Measurements from ENCODE around the gene CALML4.
A peak's percentile ranks its signal among the peaks of the same experiment; 100 is the strongest.
"Not testable (repeated sequence)": the region's sequence is repeated elsewhere in the genome, so short reads cannot be mapped to it uniquely, and the experiment has no call there.

Gene CALML4

DNA sequence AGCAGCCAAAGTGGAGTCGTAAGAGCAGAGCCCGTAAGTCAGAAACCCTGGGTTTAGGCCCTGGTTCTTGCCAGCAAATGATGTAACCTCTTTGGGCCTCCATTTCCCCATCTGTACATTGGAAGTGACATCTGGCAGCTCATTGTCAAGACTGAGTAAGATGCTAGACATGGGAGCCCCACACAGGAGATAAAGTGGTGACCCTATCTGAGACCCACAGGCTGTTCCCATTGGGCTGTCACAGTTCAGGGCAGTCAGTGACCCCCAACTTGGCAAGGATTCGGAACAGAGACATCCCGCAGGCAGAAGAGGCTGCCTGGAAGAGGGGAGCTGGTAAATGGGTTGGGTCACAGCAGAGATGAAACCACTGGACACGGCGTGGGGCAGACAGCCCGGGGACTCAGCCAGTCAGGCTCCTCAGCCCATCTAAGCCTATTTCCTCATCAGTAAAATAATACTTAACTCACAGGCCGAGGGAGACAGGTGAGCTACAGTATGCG is 22.6 kb upstream of the CALML4 start:
- no peaks in the 10 kb centered on the region for H3K27me3 ChIP-seq (ENCODE audit: control insufficient read depth, low read length)
- H3K4me3 ChIP-seq (ENCODE audit: low read length): peak overlapping the region; percentile 98

GRCh38 chr15:68225442-68225841 is 20.3 kb upstream of the CALML4 start:
- Histone ChIP-seq H3K79me2 (ENCODE audit: control insufficient read depth, low read length) (peaks cover 67% of the 10 kb centered on the region), H3K27ac (ENCODE audit: low read depth, low read length) (peak overlapping the region; percentile 46), H3K4me2 (ENCODE audit: low read length) (peak overlapping the region; percentile 39), H3K4me3 (ENCODE audit: low read length) (peak overlapping the region; percentile 50), H3K36me3 (ENCODE audit: control insufficient read depth, low read length) (peaks cover 20% of the 10 kb centered on the region), H3K4me1 (ENCODE audit: control insufficient read depth, low read length) (peaks cover 50% of the 10 kb centered on the region)
- H3K9me2 ChIP-seq (replicated peaks; ENCODE audit: control insufficient read depth, low read length); H3K9me3 ChIP-seq (ENCODE audit: control insufficient read depth, insufficient read depth, low read length); H3F3A ChIP-seq (ENCODE audit: control insufficient read depth, insufficient read depth); H4K20me1 ChIP-seq (ENCODE audit: control insufficient read depth, insufficient read depth, low read depth, low read length); H3K27me3 ChIP-seq (ENCODE audit: control insufficient read depth, low read length): not testable (repeated sequence)

More for the DNA sequence above, 22.6 kb upstream of the CALML4 start:
- Histone ChIP-seq H3F3A (ENCODE audit: control insufficient read depth, insufficient read depth) (peaks cover 8% of the 10 kb centered on the region), H3K4me1 (ENCODE audit: control insufficient read depth, low read length) (peaks cover 59% of the 10 kb centered on the region), H4K20me1 (ENCODE audit: control insufficient read depth, insufficient read depth, low read depth, low read length) (no peaks in the 10 kb centered on the region), H3K36me3 (ENCODE audit: control insufficient read depth, low read length) (peaks cover 20% of the 10 kb centered on the region), H3K9me2 (replicated peaks; ENCODE audit: control insufficient read depth, low read length) (no peaks in the 10 kb centered on the region), H3K27ac (ENCODE audit: low read depth, low read length) (no peak overlapping the region), H3K79me2 (ENCODE audit: control insufficient read depth, low read length) (peaks cover 64% of the 10 kb centered on the region), H3K9me3 (ENCODE audit: control insufficient read depth, insufficient read depth, low read length) (no peaks in the 10 kb centered on the region), H3K4me2 (ENCODE audit: low read length) (peak overlapping the region; percentile 74)
- TF ChIP-seq EZH2phosphoT487 (IDR thresholded peaks at IDR 0.05; ENCODE audit: borderline replicate concordance, low read length): no peak
- TF ChIP-seq, protein P1, sequence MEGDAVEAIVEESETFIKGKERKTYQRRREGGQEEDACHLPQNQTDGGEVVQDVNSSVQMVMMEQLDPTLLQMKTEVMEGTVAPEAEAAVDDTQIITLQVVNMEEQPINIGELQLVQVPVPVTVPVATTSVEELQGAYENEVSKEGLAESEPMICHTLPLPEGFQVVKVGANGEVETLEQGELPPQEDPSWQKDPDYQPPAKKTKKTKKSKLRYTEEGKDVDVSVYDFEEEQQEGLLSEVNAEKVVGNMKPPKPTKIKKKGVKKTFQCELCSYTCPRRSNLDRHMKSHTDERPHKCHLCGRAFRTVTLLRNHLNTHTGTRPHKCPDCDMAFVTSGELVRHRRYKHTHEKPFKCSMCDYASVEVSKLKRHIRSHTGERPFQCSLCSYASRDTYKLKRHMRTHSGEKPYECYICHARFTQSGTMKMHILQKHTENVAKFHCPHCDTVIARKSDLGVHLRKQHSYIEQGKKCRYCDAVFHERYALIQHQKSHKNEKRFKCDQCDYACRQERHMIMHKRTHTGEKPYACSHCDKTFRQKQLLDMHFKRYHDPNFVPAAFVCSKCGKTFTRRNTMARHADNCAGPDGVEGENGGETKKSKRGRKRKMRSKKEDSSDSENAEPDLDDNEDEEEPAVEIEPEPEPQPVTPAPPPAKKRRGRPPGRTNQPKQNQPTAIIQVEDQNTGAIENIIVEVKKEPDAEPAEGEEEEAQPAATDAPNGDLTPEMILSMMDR (IDR thresholded peaks at IDR 0.05; ENCODE audit: low read depth, low read length, poor library complexity, severe bottlenecking): no peak

DNA sequence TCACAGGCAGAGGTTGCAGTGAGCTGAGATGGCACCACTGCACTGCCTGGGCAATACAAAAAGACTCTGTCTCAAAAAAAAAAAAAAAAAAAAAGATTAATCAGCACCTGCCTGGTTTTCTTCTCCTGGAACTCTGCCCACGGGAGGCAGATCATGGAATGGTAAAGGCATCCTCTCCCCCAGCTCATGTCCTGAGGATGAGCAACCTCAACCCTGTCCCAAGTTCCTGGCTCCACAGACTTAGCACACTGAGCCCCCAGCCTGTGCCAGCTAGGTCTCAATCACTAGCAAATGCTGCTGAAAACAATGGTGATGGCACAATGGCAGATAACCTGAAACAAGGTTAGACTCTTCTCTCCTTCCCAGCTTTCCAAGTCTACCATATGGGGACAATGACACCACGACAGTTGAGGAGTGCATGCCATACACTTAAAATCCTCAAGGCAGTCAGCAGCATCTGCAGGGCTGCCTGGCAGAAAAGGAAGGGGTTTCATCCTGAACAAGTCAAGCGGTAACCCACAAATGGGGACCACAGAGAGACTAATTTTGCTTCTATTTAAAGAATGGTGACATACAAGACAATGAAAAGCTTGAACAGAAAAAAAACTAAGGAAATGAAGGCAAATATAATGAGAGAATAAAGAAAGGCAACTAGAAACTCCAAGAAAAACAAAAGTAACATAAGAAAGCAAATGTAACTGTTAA is 19.6 kb upstream of the CALML4 start:
- peaks cover 8% of the 10 kb centered on the region for H3F3A ChIP-seq (ENCODE audit: control insufficient read depth, insufficient read depth)
- peak overlapping the region; percentile 50 for H3K4me3 ChIP-seq (ENCODE audit: low read length)
- peak overlapping the region; percentile 39 for H3K4me2 ChIP-seq (ENCODE audit: low read length)
- TF ChIP-seq EZH2phosphoT487 (IDR thresholded peaks at IDR 0.05; ENCODE audit: borderline replicate concordance, low read length): no peak
- TF ChIP-seq, protein P1 (IDR thresholded peaks at IDR 0.05; ENCODE audit: low read depth, low read length, poor library complexity, severe bottlenecking): no peak
- peaks cover 75% of the 10 kb centered on the region for H3K79me2 ChIP-seq (ENCODE audit: control insufficient read depth, low read length)
- peak overlapping the region; percentile 46 for H3K27ac ChIP-seq (ENCODE audit: low read depth, low read length)
- peaks cover 44% of the 10 kb centered on the region for H3K4me1 ChIP-seq (ENCODE audit: control insufficient read depth, low read length)
- no peaks in the 10 kb centered on the region for H3K9me2 ChIP-seq (replicated peaks; ENCODE audit: control insufficient read depth, low read length)
- no peaks in the 10 kb centered on the region for H3K27me3 ChIP-seq (ENCODE audit: control insufficient read depth, low read length)
- H3K36me3 ChIP-seq (ENCODE audit: control insufficient read depth, low read length): peaks cover 25% of the 10 kb centered on the region
- H4K20me1 ChIP-seq (ENCODE audit: control insufficient read depth, insufficient read depth, low read depth, low read length): no peaks in the 10 kb centered on the region
- no peaks in the 10 kb centered on the region for H3K9me3 ChIP-seq (ENCODE audit: control insufficient read depth, insufficient read depth, low read length)

DNA sequence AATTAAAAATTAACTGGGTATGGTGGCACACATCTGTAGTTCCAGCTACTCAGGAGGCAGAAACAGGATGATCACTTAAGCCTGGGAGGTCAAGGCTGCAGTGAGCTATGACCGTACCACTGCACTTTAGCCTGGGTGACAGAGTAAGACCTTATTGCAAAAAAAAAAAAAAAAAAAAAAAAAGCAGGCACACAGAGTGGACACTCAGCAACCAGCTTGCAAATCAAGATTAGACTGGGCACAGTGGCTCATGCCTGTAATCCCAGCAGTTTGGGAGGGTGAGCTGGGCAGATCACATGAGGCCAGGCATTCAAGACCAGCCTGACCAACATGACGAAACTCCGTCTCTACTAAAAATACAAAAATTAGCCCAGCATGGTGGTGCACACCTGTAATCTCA is 19.0 kb upstream of the CALML4 start:
- no peaks in the 10 kb centered on the region for H3K9me2 ChIP-seq (replicated peaks; ENCODE audit: control insufficient read depth, low read length)
- H4K20me1 ChIP-seq (ENCODE audit: control insufficient read depth, insufficient read depth, low read depth, low read length): no peaks in the 10 kb centered on the region
- H3K4me2 ChIP-seq (ENCODE audit: low read length): no peak overlapping the region
- H3K27me3 ChIP-seq (ENCODE audit: control insufficient read depth, low read length): no peaks in the 10 kb centered on the region
- peaks cover 44% of the 10 kb centered on the region for H3K4me1 ChIP-seq (ENCODE audit: control insufficient read depth, low read length)
- no peak for TF ChIP-seq EZH2phosphoT487 (IDR thresholded peaks at IDR 0.05; ENCODE audit: borderline replicate concordance, low read length)
- TF ChIP-seq, protein P1 (IDR thresholded peaks at IDR 0.05; ENCODE audit: low read depth, low read length, poor library complexity, severe bottlenecking): no peak
- no peak overlapping the region for H3K27ac ChIP-seq (ENCODE audit: low read depth, low read length)
- no peaks in the 10 kb centered on the region for H3K9me3 ChIP-seq (ENCODE audit: control insufficient read depth, insufficient read depth, low read length)
- H3F3A ChIP-seq (ENCODE audit: control insufficient read depth, insufficient read depth): peaks cover 8% of the 10 kb centered on the region
- peaks cover 31% of the 10 kb centered on the region for H3K36me3 ChIP-seq (ENCODE audit: control insufficient read depth, low read length)
- H3K4me3 ChIP-seq (ENCODE audit: low read length): no peak overlapping the region
- H3K79me2 ChIP-seq (ENCODE audit: control insufficient read depth, low read length): peaks cover 80% of the 10 kb centered on the region

Measured in DOHH2 (cell line).